Astrocyte (in vitro differentiated cells and primary cell): ENCODE measurements around the gene ADARB2. TPM values are rescaled to one million over a fixed set of nuclear protein-coding genes. Genes with fewer than 3 reads are reported as not detected.

ENCODE experiments used
- DNase-seq: peaks from one replicate; pipeline ENCODE4 v3.0.0-alpha.2; 2010; ENCODE audit warnings: low read depth
- FAIRE-seq: peaks from 2 replicates; lab custom pipeline; 2011; peaks lifted over from hg19 to GRCh38; lab: Jason Lieb, UNC
- H2AFZ ChIP-seq: 2 replicates; pipeline ENCODE4 v1.6.0; 2012; ENCODE audit warnings: low read depth, low read length, inconsistent platforms
- H3K27ac ChIP-seq: 2 replicates; pipeline ENCODE4 v1.5.1; 2011; ENCODE audit warnings: low read depth, low read length, inconsistent platforms
- H3K27me3 ChIP-seq: 2 replicates; pipeline ENCODE4 v1.6.0; 2011; ENCODE audit warnings: low read length, inconsistent platforms; ENCODE audit not compliant: insufficient read depth
- H3K36me3 ChIP-seq: 2 replicates; pipeline ENCODE4 v1.5.1; 2011; ENCODE audit warnings: low read length, inconsistent platforms; ENCODE audit not compliant: insufficient read depth
- H3K4me1 ChIP-seq: 2 replicates; pipeline ENCODE4 v1.5.1; 2011; ENCODE audit warnings: low read length, inconsistent platforms; ENCODE audit not compliant: insufficient read depth
- H3K4me2 ChIP-seq: 2 replicates; pipeline ENCODE4 v1.6.0; 2012; ENCODE audit warnings: low read length, inconsistent platforms
- H3K4me3 ChIP-seq: 2 replicates; pipeline ENCODE4 v1.5.1; 2011; ENCODE audit warnings: low read depth, mild to moderate bottlenecking, low read length, inconsistent platforms; ENCODE audit not compliant: insufficient read depth
- H3K79me2 ChIP-seq: 2 replicates; pipeline ENCODE4 v1.6.0; 2012; ENCODE audit warnings: mild to moderate bottlenecking, low read length, inconsistent platforms; ENCODE audit not compliant: insufficient read depth
- H3K9ac ChIP-seq: 2 replicates; pipeline ENCODE4 v1.6.0; 2012; ENCODE audit warnings: mild to moderate bottlenecking, low read length, inconsistent platforms
- H3K9me3 ChIP-seq: 2 replicates; pipeline ENCODE4 v1.5.1; 2012; ENCODE audit warnings: low read depth, mild to moderate bottlenecking, low read length, inconsistent platforms; ENCODE audit not compliant: insufficient read depth
- H4K20me1 ChIP-seq: 2 replicates; pipeline ENCODE4 v1.6.0; 2012; ENCODE audit warnings: low read length, inconsistent platforms; ENCODE audit not compliant: insufficient read depth
- H3K27ac Mint-ChIP-seq: one replicate; pipeline ENCODE4 v1.8.0; 2021; ENCODE audit warnings: mild to moderate bottlenecking, mixed read lengths; ENCODE audit not compliant: unreplicated experiment
- H3K27me3 Mint-ChIP-seq: one replicate; pipeline ENCODE4 v1.8.0; 2021; ENCODE audit warnings: low read depth, mixed read lengths; ENCODE audit not compliant: unreplicated experiment
- H3K36me3 Mint-ChIP-seq: one replicate; pipeline ENCODE4 v1.8.0; 2021; ENCODE audit warnings: low read depth, mixed read lengths; ENCODE audit not compliant: unreplicated experiment
- H3K4me1 Mint-ChIP-seq: one replicate; pipeline ENCODE4 v1.8.0; 2021; ENCODE audit warnings: low read depth, mixed read lengths; ENCODE audit not compliant: unreplicated experiment
- H3K4me3 Mint-ChIP-seq: one replicate; pipeline ENCODE4 v1.8.0; 2021; ENCODE audit warnings: mild to moderate bottlenecking, moderate library complexity, mixed read lengths; ENCODE audit not compliant: unreplicated experiment
- H3K9me3 Mint-ChIP-seq: one replicate; pipeline ENCODE4 v1.8.0; 2021; ENCODE audit warnings: mild to moderate bottlenecking, mixed read lengths; ENCODE audit not compliant: unreplicated experiment
- CTCF ChIP-seq: IDR thresholded peaks from 2 replicates; pipeline ENCODE4 v1.5.1; 2011; ENCODE audit warnings: low read depth, mild to moderate bottlenecking, inconsistent platforms, low read length, moderate library complexity; ENCODE audit not compliant: insufficient read depth
- EZH2 ChIP-seq: IDR thresholded peaks from 2 replicates; pipeline ENCODE4 v1.6.1; 2012; ENCODE audit warnings: mild to moderate bottlenecking, low read length, inconsistent platforms; ENCODE audit not compliant: insufficient read depth
- total RNA-seq: library from RNA; stranded (reverse); gene quantifications from 2 replicates; pipeline ENCODE4 v1.2.1, GENCODE V29; 2021

Gene ADARB2
- total RNA-seq, 1 donor from 2014 or later: 0.18 TPM

- no peak for FAIRE-seq
- Mint-ChIP-seq H3K27me3 (peaks cover 8% of the 10 kb centered on the region), H3K4me3 (no peak overlapping the region), H3K4me1 (peaks cover 14% of the 10 kb centered on the region), H3K36me3 (peaks cover 2% of the 10 kb centered on the region), H3K9me3 (no peaks in the 10 kb centered on the region), H3K27ac (no peak overlapping the region)
- Histone ChIP-seq H3K9me3 (peaks cover 5% of the 10 kb centered on the region), H4K20me1 (no peaks in the 10 kb centered on the region), H3K27me3 (no peaks in the 10 kb centered on the region), H3K4me1 (no peaks in the 10 kb centered on the region), H3K4me3 (no peak overlapping the region), H3K9ac (no peak overlapping the region), H3K36me3 (no peaks in the 10 kb centered on the region), H3K4me2 (no peak overlapping the region), H3K79me2 (no peaks in the 10 kb centered on the region), H3K27ac (no peak overlapping the region), H2AFZ (no peak overlapping the region)
- DNase-seq: no peak
- TF ChIP-seq CTCF (no peak), EZH2 (no peak)
These were observed 65.1 kb downstream of the ADARB2 start for GRCh38 chr10:1672001-1672781.

GRCh38 chr10:1671366-1672000, 65.8 kb downstream of the ADARB2 start:
- H3K27ac Mint-ChIP-seq: peak overlapping the region; percentile 36
- H3K36me3 Mint-ChIP-seq: peaks cover 2% of the 10 kb centered on the region
- Histone ChIP-seq H3K9ac (no peak overlapping the region), H3K4me2 (no peak overlapping the region), H4K20me1 (no peaks in the 10 kb centered on the region), H3K27me3 (no peaks in the 10 kb centered on the region), H3K9me3 (peaks cover 5% of the 10 kb centered on the region), H3K36me3 (no peaks in the 10 kb centered on the region), H3K4me3 (no peak overlapping the region), H3K27ac (no peak overlapping the region), H3K79me2 (no peaks in the 10 kb centered on the region), H3K4me1 (no peaks in the 10 kb centered on the region), H2AFZ (no peak overlapping the region)
- H3K4me1 Mint-ChIP-seq: peaks cover 14% of the 10 kb centered on the region
- TF ChIP-seq EZH2: no peak
- no peak for TF ChIP-seq CTCF
- no peak for DNase-seq
- peaks cover 8% of the 10 kb centered on the region for H3K27me3 Mint-ChIP-seq
- H3K9me3 Mint-ChIP-seq: no peaks in the 10 kb centered on the region
- H3K4me3 Mint-ChIP-seq: no peak overlapping the region
- FAIRE-seq: no peak
